ENCODE data around the gene PIEZO2.

GRCh38 chr18:10890022-10890421 is 259.3 kb downstream of the PIEZO2 start:
- TF ChIP-seq CTCF (IDR thresholded peaks at IDR 0.05), result no peak
- TF ChIP-seq POLR2A (IDR thresholded peaks at IDR 0.05), result no peak

All from esophagus squamous epithelium (tissue), 4 donors.